ENCODE data around the gene NANOG.
"Not testable (repeated sequence)": the region's sequence is repeated elsewhere in the genome, so short reads cannot be mapped to it uniquely, and the experiment has no call there.

DNA sequence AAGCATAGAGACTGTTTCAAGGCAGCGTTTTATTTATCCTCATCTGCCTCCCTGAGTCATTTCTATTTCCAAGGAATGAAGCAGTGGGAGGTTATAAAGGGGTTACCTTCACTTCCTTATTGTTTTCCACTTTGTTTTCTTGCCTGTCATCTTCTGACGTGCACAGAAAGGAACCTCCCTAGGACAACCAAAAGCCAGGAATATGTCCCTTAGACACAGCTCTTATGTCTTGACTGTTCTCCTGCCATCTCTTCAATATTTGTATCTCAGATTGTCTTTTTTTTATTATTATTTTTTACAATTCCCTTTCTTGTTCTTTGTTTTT lies 58.9 kb downstream of the NANOG start:
- TF ChIP-seq, protein P1, sequence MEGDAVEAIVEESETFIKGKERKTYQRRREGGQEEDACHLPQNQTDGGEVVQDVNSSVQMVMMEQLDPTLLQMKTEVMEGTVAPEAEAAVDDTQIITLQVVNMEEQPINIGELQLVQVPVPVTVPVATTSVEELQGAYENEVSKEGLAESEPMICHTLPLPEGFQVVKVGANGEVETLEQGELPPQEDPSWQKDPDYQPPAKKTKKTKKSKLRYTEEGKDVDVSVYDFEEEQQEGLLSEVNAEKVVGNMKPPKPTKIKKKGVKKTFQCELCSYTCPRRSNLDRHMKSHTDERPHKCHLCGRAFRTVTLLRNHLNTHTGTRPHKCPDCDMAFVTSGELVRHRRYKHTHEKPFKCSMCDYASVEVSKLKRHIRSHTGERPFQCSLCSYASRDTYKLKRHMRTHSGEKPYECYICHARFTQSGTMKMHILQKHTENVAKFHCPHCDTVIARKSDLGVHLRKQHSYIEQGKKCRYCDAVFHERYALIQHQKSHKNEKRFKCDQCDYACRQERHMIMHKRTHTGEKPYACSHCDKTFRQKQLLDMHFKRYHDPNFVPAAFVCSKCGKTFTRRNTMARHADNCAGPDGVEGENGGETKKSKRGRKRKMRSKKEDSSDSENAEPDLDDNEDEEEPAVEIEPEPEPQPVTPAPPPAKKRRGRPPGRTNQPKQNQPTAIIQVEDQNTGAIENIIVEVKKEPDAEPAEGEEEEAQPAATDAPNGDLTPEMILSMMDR (IDR thresholded peaks at IDR 0.05), result not testable (repeated sequence)
- not testable (repeated sequence) for TF ChIP-seq POLR2A (IDR thresholded peaks at IDR 0.05)

Measured in lower leg skin (tissue), 3 donors.